WTC11 (cell line): ENCODE results near the gene ATP11B.

Experiments
- CBFB ChIP-seq: sonication (generic); formaldehyde crosslinking; IDR thresholded peaks from 2 replicates; pipeline ENCODE4 v1.8.1; 2022; ENCODE audit warnings: mild to moderate bottlenecking, low read depth, missing genetic modification reagents
- ESRRA ChIP-seq: sonication (generic); formaldehyde crosslinking; IDR thresholded peaks from 2 replicates; pipeline ENCODE4 v1.8.1; 2022; ENCODE audit warnings: mild to moderate bottlenecking, missing genetic modification reagents, borderline replicate concordance
- NR1H2 ChIP-seq: sonication (generic); formaldehyde crosslinking; IDR thresholded peaks from 2 replicates; pipeline ENCODE4 v1.9.0; 2021; ENCODE audit warnings: mild to moderate bottlenecking, moderate library complexity, missing genetic modification reagents
- SP1 ChIP-seq: sonication (generic); formaldehyde crosslinking; conservative IDR thresholded peaks from 2 replicates; pipeline ENCODE4 v1.8.1; 2022; ENCODE audit warnings: missing genetic modification reagents
- TF ChIP-seq, protein P1 (sequence below): fragments of 200-600 bp; IDR thresholded peaks from 2 replicates; pipeline ENCODE4 v1.8.0; 2022; ENCODE audit warnings: antibody characterized with exemption
- TF ChIP-seq, protein P2 (sequence below): sonication (generic); formaldehyde crosslinking; IDR thresholded peaks from 2 replicates; pipeline ENCODE4 v1.8.0; 2022; ENCODE audit warnings: mild to moderate bottlenecking, missing genetic modification reagents
- TF ChIP-seq, protein P3 (sequence below): sonication (generic); formaldehyde crosslinking; IDR thresholded peaks from 2 replicates; pipeline ENCODE4 v1.8.1; 2022; ENCODE audit warnings: mild to moderate bottlenecking, missing genetic modification reagents, moderate library complexity, borderline replicate concordance
- TF ChIP-seq, protein P4 (sequence below): sonication (generic); formaldehyde crosslinking; IDR thresholded peaks from 2 replicates; pipeline ENCODE4 v1.8.0; 2023; ENCODE audit warnings: missing genetic modification reagents, mild to moderate bottlenecking, borderline replicate concordance
- TF ChIP-seq, protein P5 (sequence below): sonication (generic); formaldehyde crosslinking; IDR thresholded peaks from 2 replicates; pipeline ENCODE4 v1.8.0; 2022; ENCODE audit warnings: missing genetic modification reagents

DNA sequence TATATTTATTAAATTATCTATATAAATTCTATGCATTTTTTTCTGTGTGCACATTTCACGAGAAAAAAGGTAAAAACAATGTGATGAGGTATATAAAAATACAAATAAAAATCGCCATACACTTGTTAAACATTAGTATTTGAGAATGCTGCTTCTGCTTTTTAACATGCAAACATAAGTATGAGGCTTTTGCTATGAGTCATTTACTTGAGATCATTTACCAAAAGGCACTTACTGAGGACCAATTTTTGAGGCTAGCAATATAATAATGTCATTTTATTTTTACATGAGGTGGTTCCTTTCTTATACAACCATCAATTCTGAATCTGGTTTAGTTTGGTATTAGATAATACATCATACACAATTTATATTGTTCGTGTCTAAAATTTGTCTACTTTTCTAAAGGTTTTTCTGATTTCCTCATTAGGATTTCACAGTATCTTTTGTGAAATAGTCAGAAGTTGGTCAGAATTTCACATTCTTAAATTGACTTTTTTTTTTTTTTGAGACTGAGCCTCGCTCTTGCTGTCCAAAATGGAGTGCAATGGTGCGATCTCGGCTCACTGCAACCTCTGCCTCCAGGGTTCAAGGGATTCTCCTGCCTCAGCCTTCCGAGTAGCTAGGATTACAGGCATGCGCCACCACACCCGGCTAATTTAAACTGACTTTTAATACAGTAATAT, 161.4 kb downstream of the ATP11B start:
- TF ChIP-seq, protein P1, sequence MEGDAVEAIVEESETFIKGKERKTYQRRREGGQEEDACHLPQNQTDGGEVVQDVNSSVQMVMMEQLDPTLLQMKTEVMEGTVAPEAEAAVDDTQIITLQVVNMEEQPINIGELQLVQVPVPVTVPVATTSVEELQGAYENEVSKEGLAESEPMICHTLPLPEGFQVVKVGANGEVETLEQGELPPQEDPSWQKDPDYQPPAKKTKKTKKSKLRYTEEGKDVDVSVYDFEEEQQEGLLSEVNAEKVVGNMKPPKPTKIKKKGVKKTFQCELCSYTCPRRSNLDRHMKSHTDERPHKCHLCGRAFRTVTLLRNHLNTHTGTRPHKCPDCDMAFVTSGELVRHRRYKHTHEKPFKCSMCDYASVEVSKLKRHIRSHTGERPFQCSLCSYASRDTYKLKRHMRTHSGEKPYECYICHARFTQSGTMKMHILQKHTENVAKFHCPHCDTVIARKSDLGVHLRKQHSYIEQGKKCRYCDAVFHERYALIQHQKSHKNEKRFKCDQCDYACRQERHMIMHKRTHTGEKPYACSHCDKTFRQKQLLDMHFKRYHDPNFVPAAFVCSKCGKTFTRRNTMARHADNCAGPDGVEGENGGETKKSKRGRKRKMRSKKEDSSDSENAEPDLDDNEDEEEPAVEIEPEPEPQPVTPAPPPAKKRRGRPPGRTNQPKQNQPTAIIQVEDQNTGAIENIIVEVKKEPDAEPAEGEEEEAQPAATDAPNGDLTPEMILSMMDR: no peak
- TF ChIP-seq CBFB (CRISPR knock-in tag) (no peak), SP1 (CRISPR knock-in tag) (no peak), ESRRA (CRISPR knock-in tag) (no peak), NR1H2 (no peak)
- TF ChIP-seq, protein P2, sequence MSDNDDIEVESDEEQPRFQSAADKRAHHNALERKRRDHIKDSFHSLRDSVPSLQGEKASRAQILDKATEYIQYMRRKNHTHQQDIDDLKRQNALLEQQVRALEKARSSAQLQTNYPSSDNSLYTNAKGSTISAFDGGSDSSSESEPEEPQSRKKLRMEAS: no peak
- TF ChIP-seq, protein P3, sequence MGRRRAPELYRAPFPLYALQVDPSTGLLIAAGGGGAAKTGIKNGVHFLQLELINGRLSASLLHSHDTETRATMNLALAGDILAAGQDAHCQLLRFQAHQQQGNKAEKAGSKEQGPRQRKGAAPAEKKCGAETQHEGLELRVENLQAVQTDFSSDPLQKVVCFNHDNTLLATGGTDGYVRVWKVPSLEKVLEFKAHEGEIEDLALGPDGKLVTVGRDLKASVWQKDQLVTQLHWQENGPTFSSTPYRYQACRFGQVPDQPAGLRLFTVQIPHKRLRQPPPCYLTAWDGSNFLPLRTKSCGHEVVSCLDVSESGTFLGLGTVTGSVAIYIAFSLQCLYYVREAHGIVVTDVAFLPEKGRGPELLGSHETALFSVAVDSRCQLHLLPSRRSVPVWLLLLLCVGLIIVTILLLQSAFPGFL (CRISPR knock-in tag): no peak
- TF ChIP-seq, protein P4, sequence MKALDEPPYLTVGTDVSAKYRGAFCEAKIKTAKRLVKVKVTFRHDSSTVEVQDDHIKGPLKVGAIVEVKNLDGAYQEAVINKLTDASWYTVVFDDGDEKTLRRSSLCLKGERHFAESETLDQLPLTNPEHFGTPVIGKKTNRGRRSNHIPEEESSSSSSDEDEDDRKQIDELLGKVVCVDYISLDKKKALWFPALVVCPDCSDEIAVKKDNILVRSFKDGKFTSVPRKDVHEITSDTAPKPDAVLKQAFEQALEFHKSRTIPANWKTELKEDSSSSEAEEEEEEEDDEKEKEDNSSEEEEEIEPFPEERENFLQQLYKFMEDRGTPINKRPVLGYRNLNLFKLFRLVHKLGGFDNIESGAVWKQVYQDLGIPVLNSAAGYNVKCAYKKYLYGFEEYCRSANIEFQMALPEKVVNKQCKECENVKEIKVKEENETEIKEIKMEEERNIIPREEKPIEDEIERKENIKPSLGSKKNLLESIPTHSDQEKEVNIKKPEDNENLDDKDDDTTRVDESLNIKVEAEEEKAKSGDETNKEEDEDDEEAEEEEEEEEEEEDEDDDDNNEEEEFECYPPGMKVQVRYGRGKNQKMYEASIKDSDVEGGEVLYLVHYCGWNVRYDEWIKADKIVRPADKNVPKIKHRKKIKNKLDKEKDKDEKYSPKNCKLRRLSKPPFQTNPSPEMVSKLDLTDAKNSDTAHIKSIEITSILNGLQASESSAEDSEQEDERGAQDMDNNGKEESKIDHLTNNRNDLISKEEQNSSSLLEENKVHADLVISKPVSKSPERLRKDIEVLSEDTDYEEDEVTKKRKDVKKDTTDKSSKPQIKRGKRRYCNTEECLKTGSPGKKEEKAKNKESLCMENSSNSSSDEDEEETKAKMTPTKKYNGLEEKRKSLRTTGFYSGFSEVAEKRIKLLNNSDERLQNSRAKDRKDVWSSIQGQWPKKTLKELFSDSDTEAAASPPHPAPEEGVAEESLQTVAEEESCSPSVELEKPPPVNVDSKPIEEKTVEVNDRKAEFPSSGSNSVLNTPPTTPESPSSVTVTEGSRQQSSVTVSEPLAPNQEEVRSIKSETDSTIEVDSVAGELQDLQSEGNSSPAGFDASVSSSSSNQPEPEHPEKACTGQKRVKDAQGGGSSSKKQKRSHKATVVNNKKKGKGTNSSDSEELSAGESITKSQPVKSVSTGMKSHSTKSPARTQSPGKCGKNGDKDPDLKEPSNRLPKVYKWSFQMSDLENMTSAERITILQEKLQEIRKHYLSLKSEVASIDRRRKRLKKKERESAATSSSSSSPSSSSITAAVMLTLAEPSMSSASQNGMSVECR (CRISPR knock-in tag): no peak
- TF ChIP-seq, protein P5, sequence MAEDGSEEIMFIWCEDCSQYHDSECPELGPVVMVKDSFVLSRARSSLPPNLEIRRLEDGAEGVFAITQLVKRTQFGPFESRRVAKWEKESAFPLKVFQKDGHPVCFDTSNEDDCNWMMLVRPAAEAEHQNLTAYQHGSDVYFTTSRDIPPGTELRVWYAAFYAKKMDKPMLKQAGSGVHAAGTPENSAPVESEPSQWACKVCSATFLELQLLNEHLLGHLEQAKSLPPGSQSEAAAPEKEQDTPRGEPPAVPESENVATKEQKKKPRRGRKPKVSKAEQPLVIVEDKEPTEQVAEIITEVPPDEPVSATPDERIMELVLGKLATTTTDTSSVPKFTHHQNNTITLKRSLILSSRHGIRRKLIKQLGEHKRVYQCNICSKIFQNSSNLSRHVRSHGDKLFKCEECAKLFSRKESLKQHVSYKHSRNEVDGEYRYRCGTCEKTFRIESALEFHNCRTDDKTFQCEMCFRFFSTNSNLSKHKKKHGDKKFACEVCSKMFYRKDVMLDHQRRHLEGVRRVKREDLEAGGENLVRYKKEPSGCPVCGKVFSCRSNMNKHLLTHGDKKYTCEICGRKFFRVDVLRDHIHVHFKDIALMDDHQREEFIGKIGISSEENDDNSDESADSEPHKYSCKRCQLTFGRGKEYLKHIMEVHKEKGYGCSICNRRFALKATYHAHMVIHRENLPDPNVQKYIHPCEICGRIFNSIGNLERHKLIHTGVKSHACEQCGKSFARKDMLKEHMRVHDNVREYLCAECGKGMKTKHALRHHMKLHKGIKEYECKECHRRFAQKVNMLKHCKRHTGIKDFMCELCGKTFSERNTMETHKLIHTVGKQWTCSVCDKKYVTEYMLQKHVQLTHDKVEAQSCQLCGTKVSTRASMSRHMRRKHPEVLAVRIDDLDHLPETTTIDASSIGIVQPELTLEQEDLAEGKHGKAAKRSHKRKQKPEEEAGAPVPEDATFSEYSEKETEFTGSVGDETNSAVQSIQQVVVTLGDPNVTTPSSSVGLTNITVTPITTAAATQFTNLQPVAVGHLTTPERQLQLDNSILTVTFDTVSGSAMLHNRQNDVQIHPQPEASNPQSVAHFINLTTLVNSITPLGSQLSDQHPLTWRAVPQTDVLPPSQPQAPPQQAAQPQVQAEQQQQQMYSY (CRISPR knock-in tag): no peak
